HepG2 (cell line): ENCODE data around the gene TULP4. TPM values are rescaled to one million over a fixed set of nuclear protein-coding genes. Genes with fewer than 3 reads are reported as not detected.

Experiments used
- ATAC-seq: fragments of 200-7000 bp; cut with Tn5 transposase; 3 replicates; pipeline ENCODE4 v1.9.1; 2020; ENCODE audit warnings: mild to moderate bottlenecking, moderate library complexity
- BruUV-seq: library from RNA; stranded (reverse); fragments of 400-500 nt; replicated peaks from 2 replicates; lab custom pipeline; 2021; lab: Mats Ljungman, UMichigan
- CTCF ChIA-PET: fragments of 300-600 bp; formaldehyde crosslinking; extraction: SDS; loops from one replicate; lab custom pipeline; 2021; ENCODE audit warnings: low total read pairs, inconsistent platforms, low intra/inter-chr PET ratio; lab: Yijun Ruan, JAX
- POLR2A ChIA-PET: fragments of 350-600 bp; sonication (Branson Sonifier 250); formaldehyde crosslinking; loops from one replicate; lab custom pipeline; 2020; ENCODE audit warnings: antibody characterized with exemption, inconsistent platforms; lab: Yijun Ruan, JAX
- DNase-seq: peaks from one replicate; pipeline ENCODE4 v3.0.0-alpha.2; 2015; ENCODE audit warnings: low spot score
- FAIRE-seq: peaks from 3 replicates; lab custom pipeline; 2011; peaks lifted over from hg19 to GRCh38; lab: Jason Lieb, UNC
- H2AFZ ChIP-seq: one replicate; pipeline ENCODE4 v1.6.1; 2011; ENCODE audit warnings: low read length, inconsistent platforms
- H3K27ac ChIP-seq: fragments of 300-600 bp; 3 replicates; pipeline ENCODE4 v1.8.0; 2011; ENCODE audit warnings: mixed run types, mild to moderate bottlenecking, mixed read lengths, low read length, inconsistent platforms; ENCODE audit not compliant: insufficient read depth; ENCODE audit errors: extremely low read length
- H3K27me3 ChIP-seq, 2 experiments: fragments of 200-600 bp in 1 of 2; 2 replicates in 1 of 2; 3 replicates in 1 of 2; pipeline versions ENCODE4 v1.6.0 to v1.8.0; 2011; ENCODE audit warnings: low read length in 2 of 2, mild to moderate bottlenecking in 2 of 2, moderate library complexity in 2 of 2, inconsistent platforms in 1 of 2; ENCODE audit not compliant: insufficient read depth in 2 of 2, control insufficient read depth in 1 of 2
- H3K36me3 ChIP-seq, 2 experiments: fragments of 200-600 bp in 1 of 2; replicated peaks in 1 of 2; 2 replicates in 1 of 2; 3 replicates in 1 of 2; pipeline versions ENCODE4 v1.5.1 to v1.8.0; 2011; ENCODE audit warnings: low read length in 2 of 2, inconsistent platforms in 1 of 2; ENCODE audit not compliant: insufficient read depth in 2 of 2, control insufficient read depth in 1 of 2
- H3K4me1 ChIP-seq: 2 replicates; pipeline ENCODE4 v1.5.1; 2012; ENCODE audit warnings: low read length, inconsistent platforms; ENCODE audit not compliant: insufficient read depth
- H3K4me2 ChIP-seq: 2 replicates; pipeline ENCODE4 v1.6.0; 2011; ENCODE audit warnings: low read depth, low read length, inconsistent platforms
- H3K4me3 ChIP-seq, 3 experiments: fragments of 200-600 bp in 1 of 3; sonication (generic), shearing (Covaris generic) in 1 of 3; replicated peaks in 1 of 3; 2 replicates each; pipeline ENCODE4 v1.5.1; 2011 to 2016; ENCODE audit warnings: low read length in 3 of 3, inconsistent platforms in 2 of 3, low read depth in 2 of 3, mild to moderate bottlenecking in 2 of 3, control low read depth in 1 of 3, mixed read lengths in 1 of 3; ENCODE audit not compliant: insufficient read depth in 1 of 3
- H3K79me2 ChIP-seq: one replicate; pipeline ENCODE4 v1.6.1; 2011; ENCODE audit warnings: low read length, inconsistent platforms; ENCODE audit not compliant: insufficient read depth
- H3K9ac ChIP-seq: 2 replicates; pipeline ENCODE4 v1.6.0; 2011; ENCODE audit warnings: mild to moderate bottlenecking, low read depth, low read length, inconsistent platforms; ENCODE audit not compliant: insufficient read depth
- H3K9me3 ChIP-seq: 2 replicates; pipeline ENCODE4 v1.5.1; 2012; ENCODE audit warnings: mild to moderate bottlenecking, low read length
- H4K20me1 ChIP-seq: 2 replicates; pipeline ENCODE4 v1.6.0; 2011; ENCODE audit warnings: inconsistent platforms, mild to moderate bottlenecking, low read length, moderate library complexity; ENCODE audit not compliant: insufficient read depth
- ELF1 ChIP-seq: sonication (generic); formaldehyde crosslinking; IDR thresholded peaks from 2 replicates; pipeline ENCODE4 v1.4.0; 2020; ENCODE audit warnings: missing genetic modification reagents
- GFI1 ChIP-seq: sonication (generic); formaldehyde crosslinking; IDR thresholded peaks from 2 replicates; pipeline ENCODE4 v1.5.0; 2020; ENCODE audit warnings: missing genetic modification reagents, mild to moderate bottlenecking, borderline replicate concordance
- HDAC6 ChIP-seq: fragments of 200-600 bp; sonication (generic); IDR thresholded peaks from 2 replicates; pipeline ENCODE4 v1.7.0; 2017; ENCODE audit warnings: mild to moderate bottlenecking, antibody characterized with exemption, low read length, low read depth
- HMG20A ChIP-seq: IDR thresholded peaks from 2 replicates; pipeline ENCODE4 v1.6.1; 2016; ENCODE audit warnings: borderline replicate concordance
- HMGA1 ChIP-seq: sonication (generic); formaldehyde crosslinking; conservative IDR thresholded peaks from 2 replicates; pipeline ENCODE4 v1.4.0; 2020; ENCODE audit warnings: missing genetic modification reagents
- HNRNPH1 ChIP-seq: fragments of 200-400 bp; formaldehyde crosslinking; optimal IDR thresholded peaks from 2 replicates; pipeline ENCODE3; 2017; ENCODE audit warnings: mild to moderate bottlenecking, low read depth, low read length
- MTA3 ChIP-seq: sonication (generic); formaldehyde crosslinking; IDR thresholded peaks from 2 replicates; pipeline ENCODE4 v1.4.0; 2020; ENCODE audit warnings: missing genetic modification reagents
- NBN ChIP-seq: fragments of 450-650 bp; conservative IDR thresholded peaks from 2 replicates; pipeline ENCODE4 v1.6.1; 2017
- NR3C1 ChIP-seq: sonication (generic); formaldehyde crosslinking; IDR thresholded peaks from 2 replicates; pipeline ENCODE4 v1.4.0; 2020; ENCODE audit warnings: missing genetic modification reagents
- TCF7L2 ChIP-seq: IDR thresholded peaks from 2 replicates; pipeline ENCODE4 v1.6.1; 2011; ENCODE audit warnings: mild to moderate bottlenecking, low read depth, low read length, moderate library complexity
- TEAD2 ChIP-seq: sonication (generic); formaldehyde crosslinking; IDR thresholded peaks from 2 replicates; pipeline ENCODE4 v1.9.0; 2021; ENCODE audit warnings: missing genetic modification reagents
- ZNF121 ChIP-seq: sonication (generic); formaldehyde crosslinking; IDR thresholded peaks from 2 replicates; pipeline ENCODE4 v1.5.0; 2020; ENCODE audit warnings: mild to moderate bottlenecking, missing genetic modification reagents
- ZNF343 ChIP-seq: sonication (generic); formaldehyde crosslinking; IDR thresholded peaks from 2 replicates; pipeline ENCODE4 v1.4.0; 2020; ENCODE audit warnings: mild to moderate bottlenecking, missing genetic modification reagents
- ZNF460 ChIP-seq: sonication (generic); formaldehyde crosslinking; IDR thresholded peaks from 2 replicates; pipeline ENCODE4 v1.5.1; 2020; ENCODE audit warnings: missing genetic modification reagents, mild to moderate bottlenecking, borderline replicate concordance
- ZNF484 ChIP-seq: sonication (generic); formaldehyde crosslinking; IDR thresholded peaks from 2 replicates; pipeline ENCODE4 v1.5.1; 2020; ENCODE audit warnings: mild to moderate bottlenecking, low read depth, missing genetic modification reagents, borderline replicate concordance
- ZNF557 ChIP-seq: sonication (generic); formaldehyde crosslinking; IDR thresholded peaks from 2 replicates; pipeline ENCODE4 v1.4.0; 2020; ENCODE audit warnings: missing genetic modification reagents
- ZNF616 ChIP-seq: sonication (generic); formaldehyde crosslinking; IDR thresholded peaks from 2 replicates; pipeline ENCODE4 v1.5.0; 2020; ENCODE audit warnings: low read depth, mild to moderate bottlenecking, missing genetic modification reagents
- ZNF878 ChIP-seq: sonication (generic); formaldehyde crosslinking; IDR thresholded peaks from 2 replicates; pipeline ENCODE4 v1.8.1; 2023; ENCODE audit warnings: mild to moderate bottlenecking, missing genetic modification reagents, moderate library complexity
- WGBS: methylation state at CpG from one replicate; pipeline ENCODE4 v1.1.6; 2017; ENCODE audit warnings: low lambda C conversion rate; 5-methylcytosine and 5-hydroxymethylcytosine counted together
- in situ Hi-C: cut with HindIII; loops from 2 replicates; pipeline ENCODE4 v1.10.0; 2017; ENCODE audit warnings: low pct_unique_long_range_greater_than_20kb; ENCODE audit not compliant: extremely low pct_ligation_motif_present
- intact Hi-C: fragments of 100-400 bp; cut with micrococcal nuclease; formaldehyde crosslinking; loops from one replicate; pipeline ENCODE4 v1.10.0; 2022; ENCODE audit not compliant: unreplicated experiment
- polyA plus RNA-seq, 8 experiments: library from polyadenylated mRNA; depleted of rRNA in 3 of 8; stranded (reverse) in 7 of 8; unstranded in 1 of 8; fragments of >200 nt; fragmentation: Illumina TruSeq in 4 of 8; extraction: Trizol in 4 of 8; gene quantifications; 2 replicates each; pipeline versions ENCODE4 v1.2.1 to v1.2.3, GENCODE V29; 2011 to 2016; ENCODE audit warnings: low read depth in 4 of 8, missing spikeins in 1 of 8, mixed read lengths in 1 of 8; ENCODE audit not compliant: insufficient read depth in 1 of 8
- total RNA-seq, 5 experiments: library from RNA; depleted of rRNA; stranded (reverse); fragments of >200 nt; fragmentation: Illumina TruSeq; extraction: Trizol; gene quantifications; 2 replicates each; pipeline ENCODE4 v1.2.3, GENCODE V29; 2016; ENCODE audit warnings: low read depth in 1 of 5
- TF ChIP-seq, protein P1 (sequence below): sonication (generic); formaldehyde crosslinking; IDR thresholded peaks from 2 replicates; pipeline ENCODE4 v1.5.0; 2020; ENCODE audit warnings: missing genetic modification reagents
- TF ChIP-seq, protein P2 (sequence below): sonication (generic); formaldehyde crosslinking; IDR thresholded peaks from 2 replicates; pipeline ENCODE4 v1.4.0; 2020; ENCODE audit warnings: missing genetic modification reagents
- TF ChIP-seq, protein P3 (sequence below): IDR thresholded peaks from 2 replicates; pipeline ENCODE4 v1.6.1; 2016

The TULP4 gene
- total and polyA plus RNA-seq, 2 of the 13 experiments (the other 11 are each of a cell fraction or from before 2014, with no cell fraction given): 21.1 to 122 TPM

DNA sequence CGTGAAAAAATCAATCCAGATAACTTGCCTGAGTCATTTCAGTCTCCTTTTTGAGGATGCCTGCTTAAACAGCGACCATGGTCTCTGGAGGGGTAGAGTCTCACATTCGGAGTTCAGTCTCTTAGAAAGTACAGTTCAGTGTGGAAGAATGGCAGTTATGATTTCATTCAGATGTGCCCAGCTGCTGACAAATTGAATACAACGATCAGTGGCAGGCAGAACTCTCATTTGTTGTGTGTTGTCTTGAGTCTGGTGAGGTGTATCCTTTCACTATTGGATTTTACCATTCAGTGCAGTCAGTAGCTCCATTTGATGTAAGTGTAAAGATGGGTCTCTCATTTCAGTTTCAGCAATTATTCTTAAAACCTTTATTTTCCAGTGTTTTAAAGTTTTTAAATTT is 639 bp upstream of the TULP4 start:
- H3K79me2 ChIP-seq: peaks cover 18% of the 10 kb centered on the region
- H3K36me3 ChIP-seq: peaks cover 20 to 53% of the 10 kb centered on the region in 2 experiments
- in situ Hi-C loops: no loop called here

DNA sequence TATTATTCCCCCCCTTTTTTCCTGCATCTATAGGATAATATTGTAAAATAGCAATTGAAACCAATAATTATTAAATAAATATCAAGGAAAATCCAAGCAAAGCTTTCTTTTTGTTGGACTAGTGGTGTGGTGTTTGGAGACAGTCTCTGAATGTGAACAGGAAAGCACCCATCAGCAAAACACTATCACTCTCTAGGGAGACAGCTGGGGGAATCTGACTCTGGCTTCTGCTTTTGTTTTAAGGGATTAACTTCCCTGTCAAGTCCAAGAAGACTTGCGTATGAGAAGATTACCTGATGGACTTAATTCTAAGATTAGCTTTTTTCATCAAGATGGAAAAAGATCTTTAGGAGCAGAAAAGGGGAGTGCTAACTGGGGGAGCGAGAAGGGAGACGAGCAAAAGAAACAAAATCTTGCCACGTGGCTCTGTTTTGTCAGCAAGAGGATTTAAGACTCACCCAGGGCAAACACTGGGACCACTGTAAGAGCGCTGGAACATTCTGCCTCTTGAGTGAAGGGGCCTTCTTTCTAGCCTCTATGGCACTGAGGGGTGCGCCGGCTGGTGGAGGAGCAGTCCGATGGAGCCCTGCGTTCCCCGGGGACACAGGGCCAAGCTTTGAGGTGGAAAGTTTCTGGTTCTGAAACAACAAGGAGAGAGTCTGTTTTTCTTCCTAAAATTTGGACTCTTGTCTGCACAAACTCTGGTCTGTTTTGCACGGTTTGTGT is 570 bp downstream of the TULP4 start:
- Histone ChIP-seq H3K36me3 (peaks cover 22 to 57% of the 10 kb centered on the region in 2 experiments), H3K27ac (no peak overlapping the region), H3K9me3 (no peaks in the 10 kb centered on the region), H3K79me2 (peaks cover 15% of the 10 kb centered on the region), H3K9ac (no peak overlapping the region), H4K20me1 (no peaks in the 10 kb centered on the region), H2AFZ (no peak overlapping the region), H3K4me3 (no peak overlapping the region), H3K4me1 (0 out of 2 replicates have a peak, but pooled peaks cover 1% of the 10 kb centered on the region), H3K27me3 (no peaks in the 10 kb centered on the region; a peak in 1 of 5 replicates), H3K4me2 (no peak overlapping the region)
- DNase-seq: no peak
- ATAC-seq: no peak
- FAIRE-seq: no peak
- intact Hi-C loops (no loop called here), in situ Hi-C loops (no loop called here)
- POLR2A ChIA-PET: no interaction called here
- BruUV-seq: TSS peak; percentile 63
- WGBS: 97% methylated on average over 11 of the region's 11 CpGs
- CTCF ChIA-PET: no interaction called here
- TF ChIP-seq TCF7L2 (no peak), ZNF460 (CRISPR knock-in tag) (no peak), HNRNPH1 (no peak), NR3C1 (CRISPR knock-in tag) (no peak), NBN (no peak), ZNF557 (CRISPR knock-in tag) (no peak), GFI1 (no peak), ZNF343 (CRISPR knock-in tag) (no peak), HMG20A (no peak), ZNF121 (CRISPR knock-in tag) (no peak), ZNF616 (CRISPR knock-in tag) (no peak), ELF1 (CRISPR knock-in tag) (no peak)
- TF ChIP-seq, protein P1, sequence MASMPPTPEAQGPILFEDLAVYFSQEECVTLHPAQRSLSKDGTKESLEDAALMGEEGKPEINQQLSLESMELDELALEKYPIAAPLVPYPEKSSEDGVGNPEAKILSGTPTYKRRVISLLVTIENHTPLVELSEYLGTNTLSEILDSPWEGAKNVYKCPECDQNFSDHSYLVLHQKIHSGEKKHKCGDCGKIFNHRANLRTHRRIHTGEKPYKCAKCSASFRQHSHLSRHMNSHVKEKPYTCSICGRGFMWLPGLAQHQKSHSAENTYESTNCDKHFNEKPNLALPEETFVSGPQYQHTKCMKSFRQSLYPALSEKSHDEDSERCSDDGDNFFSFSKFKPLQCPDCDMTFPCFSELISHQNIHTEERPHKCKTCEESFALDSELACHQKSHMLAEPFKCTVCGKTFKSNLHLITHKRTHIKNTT: no peak
- TF ChIP-seq, protein P2, sequence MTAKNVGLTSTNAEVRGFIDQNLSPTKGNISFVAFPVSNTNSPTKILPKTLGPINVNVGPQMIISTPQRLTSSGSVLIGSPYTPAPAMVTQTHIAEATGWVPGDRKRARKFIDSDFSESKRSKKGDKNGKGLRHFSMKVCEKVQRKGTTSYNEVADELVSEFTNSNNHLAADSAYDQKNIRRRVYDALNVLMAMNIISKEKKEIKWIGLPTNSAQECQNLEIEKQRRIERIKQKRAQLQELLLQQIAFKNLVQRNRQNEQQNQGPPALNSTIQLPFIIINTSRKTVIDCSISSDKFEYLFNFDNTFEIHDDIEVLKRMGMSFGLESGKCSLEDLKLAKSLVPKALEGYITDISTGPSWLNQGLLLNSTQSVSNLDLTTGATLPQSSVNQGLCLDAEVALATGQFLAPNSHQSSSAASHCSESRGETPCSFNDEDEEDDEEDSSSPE (CRISPR knock-in tag): no peak

More for the DNA sequence above, 639 bp upstream of the TULP4 start:
- CTCF ChIA-PET: no interaction called here
- POLR2A ChIA-PET: no interaction called here
- Histone ChIP-seq H3K27ac (no peak overlapping the region), H3K4me3 (no peak overlapping the region), H3K9ac (no peak overlapping the region), H3K9me3 (no peaks in the 10 kb centered on the region), H3K4me1 (peaks cover 12% of the 10 kb centered on the region), H3K4me2 (no peak overlapping the region), H4K20me1 (no peaks in the 10 kb centered on the region), H2AFZ (no peak overlapping the region), H3K27me3 (no peaks in the 10 kb centered on the region; a peak in 1 of 5 replicates)
- no peak for TF ChIP-seq TEAD2 (CRISPR knock-in tag)
- TF ChIP-seq ZNF878 (CRISPR knock-in tag): no peak
- TF ChIP-seq HMGA1 (CRISPR knock-in tag): no peak
- no peak for TF ChIP-seq MTA3 (CRISPR knock-in tag)
- no peak for TF ChIP-seq HDAC6
- no peak for TF ChIP-seq ZNF484 (CRISPR knock-in tag)
- TF ChIP-seq, protein P3, sequence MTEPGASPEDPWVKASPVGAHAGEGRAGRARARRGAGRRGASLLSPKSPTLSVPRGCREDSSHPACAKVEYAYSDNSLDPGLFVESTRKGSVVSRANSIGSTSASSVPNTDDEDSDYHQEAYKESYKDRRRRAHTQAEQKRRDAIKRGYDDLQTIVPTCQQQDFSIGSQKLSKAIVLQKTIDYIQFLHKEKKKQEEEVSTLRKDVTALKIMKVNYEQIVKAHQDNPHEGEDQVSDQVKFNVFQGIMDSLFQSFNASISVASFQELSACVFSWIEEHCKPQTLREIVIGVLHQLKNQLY (CRISPR knock-in tag): no peak
- WGBS: 91% methylated on average over 4 of the region's 4 CpGs
- FAIRE-seq (no peak), ATAC-seq (no peak), DNase-seq (no peak)
- intact Hi-C loops: no loop called here
- BruUV-seq: no TSS peak
